HFFc6 (cell line): ENCODE measurements around the gene ITPK1. TPM values are rescaled to one million over a fixed set of nuclear protein-coding genes. Genes with fewer than 3 reads are reported as not detected.

ENCODE experiments used
- DNase-seq: peaks from one replicate; pipeline ENCODE4 v3.0.0-alpha.2; 2018
- H3K27ac Mint-ChIP-seq: 2 replicates; pipeline ENCODE4 v1.8.0; 2020; ENCODE audit warnings: mild to moderate bottlenecking, mixed read lengths
- H3K27me3 Mint-ChIP-seq: 2 replicates; pipeline ENCODE4 v1.8.0; 2021; ENCODE audit warnings: mild to moderate bottlenecking, moderate library complexity, mixed read lengths; ENCODE audit not compliant: insufficient read depth
- H3K36me3 Mint-ChIP-seq: 2 replicates; pipeline ENCODE4 v1.8.0; 2021; ENCODE audit warnings: low read depth, mixed read lengths
- H3K4me1 Mint-ChIP-seq: 2 replicates; pipeline ENCODE4 v1.8.0; 2020; ENCODE audit warnings: low read depth, mixed read lengths
- H3K4me3 Mint-ChIP-seq: 2 replicates; pipeline ENCODE4 v1.8.0; 2020; ENCODE audit warnings: mild to moderate bottlenecking, moderate library complexity, mixed read lengths
- H3K9me3 Mint-ChIP-seq: 2 replicates; pipeline ENCODE4 v1.8.0; 2020; ENCODE audit warnings: mild to moderate bottlenecking, mixed read lengths
- total RNA-seq, 6 experiments: library from RNA; stranded (reverse); fragmentation: NEBNext Ultra II Directional; extraction: Animal tissue kit (Norgen Biotek cat#: 25700); gene quantifications; 2 replicates in 1 of 6; 3 replicates in 5 of 6; pipeline ENCODE4 v1.2.3, GENCODE V29; 2021
- TF ChIP-seq, protein P1 (sequence below): fragments of 200-600 bp; sonication (generic); IDR thresholded peaks from 2 replicates; pipeline ENCODE4 v1.5.0; 2021; ENCODE audit warnings: antibody characterized with exemption, mild to moderate bottlenecking

ITPK1 gene
- total RNA-seq, 6 experiments from 2014 or later, result 27.3 to 38.1 (median 32.4) TPM

GRCh38 chr14:93094121-93094918 lies 21.4 kb downstream of the ITPK1 start:
- Mint-ChIP-seq H3K4me1 (peaks cover 9% of the 10 kb centered on the region; the same call in 1 of the 2 replicates), H3K27ac (no peak overlapping the region), H3K27me3 (no peaks in the 10 kb centered on the region; the same call in none of the 2 replicates), H3K4me3 (no peak overlapping the region), H3K9me3 (no peaks in the 10 kb centered on the region), H3K36me3 (peaks cover 5% of the 10 kb centered on the region; the same call in 1 of the 2 replicates)
- DNase-seq, result no peak
- TF ChIP-seq, protein P1, sequence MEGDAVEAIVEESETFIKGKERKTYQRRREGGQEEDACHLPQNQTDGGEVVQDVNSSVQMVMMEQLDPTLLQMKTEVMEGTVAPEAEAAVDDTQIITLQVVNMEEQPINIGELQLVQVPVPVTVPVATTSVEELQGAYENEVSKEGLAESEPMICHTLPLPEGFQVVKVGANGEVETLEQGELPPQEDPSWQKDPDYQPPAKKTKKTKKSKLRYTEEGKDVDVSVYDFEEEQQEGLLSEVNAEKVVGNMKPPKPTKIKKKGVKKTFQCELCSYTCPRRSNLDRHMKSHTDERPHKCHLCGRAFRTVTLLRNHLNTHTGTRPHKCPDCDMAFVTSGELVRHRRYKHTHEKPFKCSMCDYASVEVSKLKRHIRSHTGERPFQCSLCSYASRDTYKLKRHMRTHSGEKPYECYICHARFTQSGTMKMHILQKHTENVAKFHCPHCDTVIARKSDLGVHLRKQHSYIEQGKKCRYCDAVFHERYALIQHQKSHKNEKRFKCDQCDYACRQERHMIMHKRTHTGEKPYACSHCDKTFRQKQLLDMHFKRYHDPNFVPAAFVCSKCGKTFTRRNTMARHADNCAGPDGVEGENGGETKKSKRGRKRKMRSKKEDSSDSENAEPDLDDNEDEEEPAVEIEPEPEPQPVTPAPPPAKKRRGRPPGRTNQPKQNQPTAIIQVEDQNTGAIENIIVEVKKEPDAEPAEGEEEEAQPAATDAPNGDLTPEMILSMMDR, result no peak

DNA sequence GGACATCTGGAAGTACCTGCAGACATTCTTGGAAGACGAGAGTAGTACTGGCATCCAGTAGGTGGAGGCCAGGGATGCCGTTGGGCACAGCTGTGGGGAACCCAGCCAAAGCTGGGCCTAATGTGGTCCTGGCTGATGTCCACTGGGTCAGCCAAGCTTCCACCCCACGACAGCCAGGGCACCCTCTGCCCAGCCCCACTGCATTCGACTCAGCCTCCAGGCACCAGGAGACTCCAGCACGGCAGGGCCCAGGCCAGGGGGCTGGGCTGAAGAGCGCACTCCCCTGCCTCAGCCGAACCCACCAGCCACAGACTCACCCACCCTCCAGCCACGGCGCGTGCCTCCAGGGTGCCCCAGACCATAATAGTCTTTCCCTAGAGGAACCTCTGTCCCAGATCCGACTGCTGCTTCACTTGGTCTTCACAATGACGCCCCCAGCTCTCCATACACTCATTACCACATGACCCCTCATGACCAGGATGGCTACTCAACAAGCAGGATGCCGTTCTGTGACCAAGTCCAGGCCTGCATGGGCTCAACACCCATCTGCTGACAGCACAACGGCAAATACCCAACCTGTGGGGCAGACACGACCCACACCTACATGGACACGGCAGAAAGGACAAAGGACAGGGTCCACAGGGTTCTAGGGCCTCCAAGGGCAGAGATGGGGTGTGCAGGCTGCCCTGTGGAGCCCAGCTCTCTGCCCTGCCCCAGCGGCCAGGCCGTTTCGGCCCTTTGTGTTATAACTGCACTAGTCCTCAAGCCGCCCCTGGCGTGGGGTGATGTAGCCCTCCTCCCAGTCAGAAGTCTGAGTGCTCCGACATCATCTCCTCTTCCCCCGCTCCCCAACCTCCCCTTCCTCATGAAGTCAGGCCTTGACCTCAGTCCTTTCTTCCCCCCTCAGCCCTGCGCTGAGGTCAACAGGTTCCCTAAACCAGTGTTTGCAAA lies 22.8 kb downstream of the ITPK1 start:
- Mint-ChIP-seq H3K4me3 (no peak overlapping the region), H3K9me3 (no peaks in the 10 kb centered on the region), H3K27ac (no peak overlapping the region), H3K36me3 (peaks cover 5% of the 10 kb centered on the region; the same call in 1 of the 2 replicates), H3K27me3 (no peaks in the 10 kb centered on the region; the same call in none of the 2 replicates), H3K4me1 (peaks cover 9% of the 10 kb centered on the region; the same call in 1 of the 2 replicates)
- DNase-seq, result no peak
- TF ChIP-seq, protein P1, result no peak

DNA sequence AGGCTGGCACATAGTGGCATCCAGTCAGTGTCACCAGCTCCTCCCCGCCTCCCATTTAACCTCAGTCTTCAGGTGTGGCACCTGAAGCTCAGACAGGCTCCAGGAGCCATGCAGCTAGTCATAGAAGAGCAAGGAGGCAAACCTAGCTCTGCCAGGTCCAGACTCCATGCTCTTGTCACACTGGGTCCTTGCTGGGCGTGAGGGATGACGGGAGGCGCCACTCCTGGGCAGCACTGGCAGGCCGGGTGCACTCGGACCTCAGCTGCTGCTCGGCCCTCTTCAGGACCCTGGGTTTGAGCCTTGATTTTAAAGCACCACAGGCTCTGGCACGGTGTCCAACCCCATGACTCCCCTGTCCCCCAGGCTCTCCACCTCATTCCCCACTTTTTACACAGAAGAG lies 24.1 kb downstream of the ITPK1 start:
- TF ChIP-seq, protein P1, result no peak
- H3K36me3 Mint-ChIP-seq, result peaks cover 5% of the 10 kb centered on the region; the same call in 1 of the 2 replicates
- no peak overlapping the region for H3K4me3 Mint-ChIP-seq
- H3K4me1 Mint-ChIP-seq, result peaks cover 16% of the 10 kb centered on the region
- H3K9me3 Mint-ChIP-seq, result no peaks in the 10 kb centered on the region
- no peak overlapping the region for H3K27ac Mint-ChIP-seq
- H3K27me3 Mint-ChIP-seq, result no peaks in the 10 kb centered on the region; the same call in 1 of the 2 replicates
- DNase-seq, result no peak

GRCh38 chr14:93090826-93091555 lies 24.7 kb downstream of the ITPK1 start:
- TF ChIP-seq, protein P1, result no peak
- Mint-ChIP-seq H3K4me1 (peaks cover 23% of the 10 kb centered on the region), H3K36me3 (peaks cover under 1% of the 10 kb centered on the region; the same call in 1 of the 2 replicates), H3K27me3 (no peaks in the 10 kb centered on the region; the same call in 1 of the 2 replicates), H3K27ac (peak overlapping the region; percentile 42; the same call in 1 of the 2 replicates), H3K9me3 (no peaks in the 10 kb centered on the region), H3K4me3 (no peak overlapping the region)
- no peak for DNase-seq
